Measurements from ENCODE around the gene SEPSECS. TPM values are rescaled to one million over a fixed set of nuclear protein-coding genes. Genes with fewer than 3 reads are reported as not detected.

Gene SEPSECS
- total and polyA plus RNA-seq, 2 of the 8 experiments (the other 6 are each of a cell fraction or from before 2014, with no cell fraction given), result 1.9 to 4.1 TPM

DNA sequence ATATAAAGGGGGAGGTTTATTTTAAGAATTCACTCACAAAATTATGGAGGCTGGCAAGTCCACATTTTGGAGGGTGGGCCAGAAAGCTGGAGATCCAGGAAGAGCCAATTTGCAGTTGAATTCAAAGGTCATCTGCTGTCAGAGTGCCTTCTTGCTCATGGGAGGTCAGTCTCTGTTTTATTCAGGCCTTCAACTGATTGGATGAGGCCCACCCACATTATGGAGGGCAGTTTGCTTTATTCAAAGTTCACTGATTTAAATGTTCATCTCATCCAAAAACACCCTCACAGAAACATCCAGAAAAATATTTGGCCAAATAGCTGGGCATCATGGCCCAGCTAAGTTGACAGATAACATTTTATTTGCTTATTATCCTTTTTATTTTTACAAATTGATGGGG lies 59.5 kb downstream of the SEPSECS start:
- no peaks in the 10 kb centered on the region for H3K36me3 ChIP-seq (ENCODE audit: control insufficient read depth in 2 of 4, insufficient read depth in 4 of 4, low read length in 3 of 4)
- H3K4ac ChIP-seq (replicated peaks; ENCODE audit: insufficient read length, low read depth, low read length), result no peak overlapping the region
- no peak overlapping the region for H2BK120ac ChIP-seq (replicated peaks; ENCODE audit: low read depth, low read length)
- CTCF ChIA-PET (ENCODE audit: partially characterized antibody), result interaction anchor here (1.9 kb wide), 1 partner anchor 44 kb away, joined by 4 read pairs; no protein-coding TSS in a partner anchor
- no peak overlapping the region for H3K18ac ChIP-seq (ENCODE audit: extremely low read depth, low read length)
- no peak overlapping the region for H2BK20ac ChIP-seq (ENCODE audit: low read length)
- no peaks in the 10 kb centered on the region; the same call in 1 of the 2 replicates for H3K23me2 ChIP-seq (ENCODE audit: low read depth, low read length)
- H2BK5ac ChIP-seq (ENCODE audit: low read depth, low read length), result no peak overlapping the region
- no peak overlapping the region for H3K9ac ChIP-seq (replicated peaks in 1 of 4; ENCODE audit: extremely low read depth in 1 of 4, low read depth in 3 of 4, low read length in 3 of 4)
- H2BK12ac ChIP-seq (ENCODE audit: low read depth, low read length), result no peak overlapping the region
- POLR2A ChIA-PET (ENCODE audit: partially characterized antibody), result no interaction called here
- no peak overlapping the region for H2AFZ ChIP-seq (ENCODE audit: low read length)
- H4K8ac ChIP-seq (ENCODE audit: extremely low read depth, insufficient read depth, low read length), result no peak overlapping the region
- H3K79me1 ChIP-seq (ENCODE audit: low read depth, low read length), result no peaks in the 10 kb centered on the region
- H4K20me1 ChIP-seq (replicated peaks in 1 of 2; ENCODE audit: control insufficient read depth in 1 of 2, insufficient read depth in 2 of 2, low read length in 2 of 2), result no peaks in the 10 kb centered on the region
- H4K91ac ChIP-seq (replicated peaks; ENCODE audit: insufficient read length, low read length), result no peak overlapping the region
- no peak overlapping the region for H4K5ac ChIP-seq (ENCODE audit: insufficient read length, low read depth, low read length)
- no peak overlapping the region for H3K14ac ChIP-seq (ENCODE audit: insufficient read length)
- H3K56ac ChIP-seq (replicated peaks; ENCODE audit: insufficient read length, low read depth, low read length), result no peak overlapping the region
- H3K27me3 ChIP-seq (replicated peaks in 1 of 4; ENCODE audit: control insufficient read depth in 3 of 4, extremely low read depth in 1 of 4, insufficient read depth in 3 of 4, low read length in 3 of 4), result no peaks in the 10 kb centered on the region
- peaks cover 0 to under 1% (median 0%) of the 10 kb centered on the region in 4 experiments; a peak in 2 of 7 replicates for H3K4me1 ChIP-seq (replicated peaks in 1 of 4; ENCODE audit: control insufficient read depth in 3 of 4, insufficient read depth in 4 of 4, low read length in 3 of 4)
- no peak for FAIRE-seq
- H3K4me3 ChIP-seq (ENCODE audit: extremely low read depth in 1 of 4, insufficient read depth in 2 of 4, low read depth in 3 of 4, low read length in 4 of 4), result no peak overlapping the region
- H2BK15ac ChIP-seq (ENCODE audit: low read length), result no peak overlapping the region
- H3K27ac ChIP-seq (ENCODE audit: low read depth, low read length), result no peak overlapping the region
- no peak overlapping the region for H3K4me2 ChIP-seq (ENCODE audit: insufficient read depth in 1 of 2, low read depth in 2 of 2, low read length in 2 of 2)
- no peaks in the 10 kb centered on the region; a peak in 1 of 4 replicates for H3K9me3 ChIP-seq (ENCODE audit: insufficient read depth in 2 of 2, low read depth in 1 of 2, low read length in 1 of 2)
- DNase-seq (ENCODE audit: low read depth in 1 of 2, low spot score in 2 of 2), result no peak
- no peak overlapping the region for H2AK5ac ChIP-seq (ENCODE audit: low read depth, low read length)
- no peaks in the 10 kb centered on the region for H3K79me2 ChIP-seq (ENCODE audit: control insufficient read depth in 1 of 2, insufficient read depth in 2 of 2, low read length in 2 of 2)
- no peak overlapping the region for H3K23ac ChIP-seq (ENCODE audit: insufficient read length)
- no peak for TF ChIP-seq HDAC2 (IDR thresholded peaks at IDR 0.05; ENCODE audit: borderline replicate concordance in 1 of 2, low read depth in 2 of 2, low read length in 2 of 2)

All from H1 (cell line).